Colonic mucosa (tissue), 4 donors: ENCODE results near the gene CX3CL1. TPM values are rescaled to one million over a fixed set of nuclear protein-coding genes. Genes with fewer than 3 reads are reported as not detected.

Experiments
- DNase-seq: peaks from one replicate; pipeline ENCODE4 v3.0.0-alpha.2; 2020
- H3K27ac ChIP-seq: fragments of 200-600 bp; one replicate; pipeline ENCODE4 v1.8.0; 2021
- H3K27me3 ChIP-seq: fragments of 200-600 bp; one replicate; pipeline ENCODE4 v1.8.0; 2021
- H3K36me3 ChIP-seq: fragments of 200-600 bp; one replicate; pipeline ENCODE4 v1.8.0; 2021
- H3K4me1 ChIP-seq: fragments of 200-600 bp; one replicate; pipeline ENCODE4 v1.8.0; 2021; ENCODE audit warnings: mild to moderate bottlenecking
- H3K4me3 ChIP-seq: fragments of 200-600 bp; one replicate; pipeline ENCODE4 v1.8.0; 2021
- H3K9ac ChIP-seq, 2 donors: one replicate each; pipeline ENCODE4 v1.7.0; 2013; ENCODE audit warnings: control low read depth in 2 of 2, low read depth in 2 of 2, low read length in 2 of 2
- H3K9me3 ChIP-seq: fragments of 200-600 bp; one replicate; pipeline ENCODE4 v1.8.0; 2021
- CTCF ChIP-seq: fragments of 200-600 bp; IDR thresholded peaks from one replicate; pipeline ENCODE4 v1.8.0; 2022; ENCODE audit warnings: antibody characterized with exemption, mild to moderate bottlenecking
- intact Hi-C: fragments of 100-400 bp; cut with DNase I; formaldehyde crosslinking; loops from one replicate; pipeline ENCODE4 v1.14.1; 2022
- total RNA-seq, 2 donors: library from RNA; stranded (reverse); fragmentation: NEBNext Ultra II Directional in 1 of 2; extraction: Animal tissue kit (Norgen Biotek cat#: 25700) in 1 of 2; gene quantifications; one replicate each; pipeline ENCODE4 v1.2.1, GENCODE V29; 2021
- donor health status: healthy.
- donor health status: DM: no; HTN: no; CAD: no.
- donor health status: DM: no; HTN: no; CAD: no.

CX3CL1 gene
- total RNA-seq, 2 donors from 2014 or later, result 1.8 to 4.6 TPM

GRCh38 chr16:57358086-57358420 lies 14.2 kb upstream of the CX3CL1 start:
- DNase-seq, result no peak
- no peaks in the 10 kb centered on the region for H3K9me3 ChIP-seq
- no peak overlapping the region for H3K4me3 ChIP-seq
- no peaks in the 10 kb centered on the region for H3K27me3 ChIP-seq
- H3K27ac ChIP-seq, result no peak overlapping the region
- no peak overlapping the region for H3K9ac ChIP-seq
- no peaks in the 10 kb centered on the region for H3K4me1 ChIP-seq
- no peak for TF ChIP-seq CTCF
- H3K36me3 ChIP-seq, result no peaks in the 10 kb centered on the region
- intact Hi-C loops, result no loop called here

GRCh38 chr16:57358527-57359095 lies 13.7 kb upstream of the CX3CL1 start, which contains the start of gene CCL22:
Gene CCL22, plus strand, starts transcription at chr16:57358783. Its CDS starts 34 bp downstream, at chr16:57358817.
- DNase-seq, result no peak
- Histone ChIP-seq H3K4me3 (no peak within 1 kb of the TSS), H3K27ac (no peak within 1 kb of the TSS), H3K9me3 (no peaks in the 10 kb centered on the region), H3K36me3 (no peaks in the 10 kb centered on the region), H3K27me3 (no peaks in the 10 kb centered on the region), H3K9ac (no peak within 1 kb of the TSS), H3K4me1 (no peaks in the 10 kb centered on the region)
- intact Hi-C loops, result no loop called here
- no peak for TF ChIP-seq CTCF

GRCh38 chr16:57360321-57360935 lies 11.9 kb upstream of the CX3CL1 start:
- H3K4me3 ChIP-seq, result no peak overlapping the region
- no peak overlapping the region for H3K27ac ChIP-seq
- TF ChIP-seq CTCF, result no peak
- H3K9me3 ChIP-seq, result no peaks in the 10 kb centered on the region
- H3K27me3 ChIP-seq, result no peaks in the 10 kb centered on the region
- intact Hi-C loops, result no loop called here
- no peaks in the 10 kb centered on the region for H3K4me1 ChIP-seq
- H3K36me3 ChIP-seq, result no peaks in the 10 kb centered on the region
- DNase-seq, result no peak
- no peak overlapping the region for H3K9ac ChIP-seq

GRCh38 chr16:57361404-57361803 lies 10.9 kb upstream of the CX3CL1 start:
- Histone ChIP-seq H3K4me3 (no peak overlapping the region), H3K9ac (no peak overlapping the region), H3K4me1 (no peaks in the 10 kb centered on the region), H3K27ac (no peak overlapping the region), H3K27me3 (no peaks in the 10 kb centered on the region), H3K36me3 (no peaks in the 10 kb centered on the region), H3K9me3 (no peaks in the 10 kb centered on the region)
- DNase-seq, result no peak
- TF ChIP-seq CTCF, result no peak
- intact Hi-C loops, result no loop called here

GRCh38 chr16:57364143-57364542 lies 8.1 kb upstream of the CX3CL1 start:
- no peaks in the 10 kb centered on the region for H3K27me3 ChIP-seq
- intact Hi-C loops, result no loop called here
- no peaks in the 10 kb centered on the region for H3K36me3 ChIP-seq
- no peak for DNase-seq
- no peak overlapping the region for H3K27ac ChIP-seq
- no peaks in the 10 kb centered on the region for H3K9me3 ChIP-seq
- TF ChIP-seq CTCF, result no peak
- H3K9ac ChIP-seq, result no peak overlapping the region
- no peaks in the 10 kb centered on the region for H3K4me1 ChIP-seq
- H3K4me3 ChIP-seq, result no peak overlapping the region
